ENCODE measurements around the gene TSPAN18. TPM values are rescaled to one million over a fixed set of nuclear protein-coding genes. Genes with fewer than 3 reads are reported as not detected.

Gene TSPAN18
- total RNA-seq, 1 experiment from 2014 or later: 18.3 TPM

DNA sequence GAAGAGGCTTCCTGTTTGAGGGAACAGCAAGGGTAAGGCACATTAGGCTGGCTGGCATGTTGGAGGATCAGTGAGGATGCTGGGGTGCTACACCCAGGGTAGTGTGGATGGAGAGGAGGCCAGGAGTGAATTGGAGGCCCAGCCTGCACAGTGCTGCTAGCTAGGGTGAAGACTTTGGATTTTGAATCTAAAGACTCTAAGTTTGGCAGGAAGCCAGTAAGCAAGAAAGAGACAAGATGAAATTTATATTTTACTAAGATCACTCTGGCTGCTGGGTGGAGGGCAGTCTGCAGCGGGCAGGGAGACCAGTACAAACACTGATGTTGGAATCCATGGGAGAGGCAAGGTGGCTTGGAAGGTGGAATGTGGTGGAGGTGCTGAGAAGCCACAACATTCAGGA lies 43.6 kb downstream of the TSPAN18 start:
- ChIA-PET RAD21 (ENCODE audit: low non-redundant PET in 1 of 2, low total read pairs in 2 of 2, uncharacterized antibody in 2 of 2, unreplicated experiment in 2 of 2) (no interaction called here), CTCF (interaction anchor here (1.2 kb wide), 1 partner anchor 10 kb away, joined by 3 read pairs; no protein-coding TSS in a partner anchor)
- intact Hi-C loops (cut with micrococcal nuclease): no loop called here

More for the DNA sequence above, 43.6 kb downstream of the TSPAN18 start:
- Histone ChIP-seq H3K4me2 (ENCODE audit: low read length) (no peak overlapping the region), H4K20me1 (ENCODE audit: insufficient read depth) (no peaks in the 10 kb centered on the region), H3K9me2 (ENCODE audit: insufficient read depth) (no peaks in the 10 kb centered on the region), H3K79me2 (ENCODE audit: insufficient read depth, low read length) (no peaks in the 10 kb centered on the region), H3K9ac (ENCODE audit: low read length) (no peak overlapping the region), H3K27me3 (ENCODE audit: insufficient read depth, low read length) (no peaks in the 10 kb centered on the region), H3K36me3 (ENCODE audit: control insufficient read depth in 1 of 2, insufficient read depth in 2 of 2, low read length in 2 of 2) (no peaks in the 10 kb centered on the region), H2AFZ (ENCODE audit: low read depth, low read length, poor library complexity, severe bottlenecking) (no peak overlapping the region), H3K4me1 (ENCODE audit: control insufficient read depth in 1 of 2, insufficient read depth in 2 of 2, low read length in 2 of 2) (no peaks in the 10 kb centered on the region; a peak in 1 of 4 replicates), H3K4me3 (replicated peaks in 1 of 2; ENCODE audit: low read depth in 1 of 2, low read length in 2 of 2) (no peak overlapping the region), H3K27ac (ENCODE audit: low read depth, low read length) (no peak overlapping the region), H3K9me3 (ENCODE audit: control insufficient read depth in 1 of 2, insufficient read depth in 1 of 2, low read depth in 1 of 2, low read length in 2 of 2) (no peaks in the 10 kb centered on the region)
- ATAC-seq (no peak), DNase-seq (ENCODE audit: low read depth, low spot score) (no peak)
- no TSS peak for BruUV-seq (replicated peaks)
- TF ChIP-seq JUND (IDR thresholded peaks at IDR 0.05) (no peak), CBX3 (IDR thresholded peaks at IDR 0.05; ENCODE audit: low read depth) (no peak), SP1 (IDR thresholded peaks at IDR 0.05; ENCODE audit: low read depth) (no peak), EGR1 (IDR thresholded peaks at IDR 0.05; ENCODE audit: low read depth) (no peak), ELF1 (IDR thresholded peaks at IDR 0.05; ENCODE audit: borderline replicate concordance, low read depth) (no peak), YY1 (IDR thresholded peaks at IDR 0.05; ENCODE audit: extremely low read depth, insufficient replicate concordance, low read depth, low read length) (no peak), SRF (IDR thresholded peaks at IDR 0.05; ENCODE audit: low read depth) (no peak), ZFX (IDR thresholded peaks at IDR 0.05) (no peak), CEBPB (IDR thresholded peaks at IDR 0.05; ENCODE audit: low read depth) (no peak), FOSL1 (IDR thresholded peaks at IDR 0.05; ENCODE audit: low read depth) (no peak), POLR2AphosphoS5 (IDR thresholded peaks at IDR 0.05; ENCODE audit: low read depth, low read length) (no peak), TCF7L2 (IDR thresholded peaks at IDR 0.05; ENCODE audit: borderline replicate concordance, extremely low read depth, insufficient read depth, insufficient read length) (no peak), POLR2A (IDR thresholded peaks at IDR 0.05; ENCODE audit: borderline replicate concordance, extremely low read depth, insufficient read depth, insufficient read length) (no peak), ZNF274 (IDR thresholded peaks at IDR 0.05; ENCODE audit: low read depth, low read length) (no peak)
- TF ChIP-seq, protein P1, sequence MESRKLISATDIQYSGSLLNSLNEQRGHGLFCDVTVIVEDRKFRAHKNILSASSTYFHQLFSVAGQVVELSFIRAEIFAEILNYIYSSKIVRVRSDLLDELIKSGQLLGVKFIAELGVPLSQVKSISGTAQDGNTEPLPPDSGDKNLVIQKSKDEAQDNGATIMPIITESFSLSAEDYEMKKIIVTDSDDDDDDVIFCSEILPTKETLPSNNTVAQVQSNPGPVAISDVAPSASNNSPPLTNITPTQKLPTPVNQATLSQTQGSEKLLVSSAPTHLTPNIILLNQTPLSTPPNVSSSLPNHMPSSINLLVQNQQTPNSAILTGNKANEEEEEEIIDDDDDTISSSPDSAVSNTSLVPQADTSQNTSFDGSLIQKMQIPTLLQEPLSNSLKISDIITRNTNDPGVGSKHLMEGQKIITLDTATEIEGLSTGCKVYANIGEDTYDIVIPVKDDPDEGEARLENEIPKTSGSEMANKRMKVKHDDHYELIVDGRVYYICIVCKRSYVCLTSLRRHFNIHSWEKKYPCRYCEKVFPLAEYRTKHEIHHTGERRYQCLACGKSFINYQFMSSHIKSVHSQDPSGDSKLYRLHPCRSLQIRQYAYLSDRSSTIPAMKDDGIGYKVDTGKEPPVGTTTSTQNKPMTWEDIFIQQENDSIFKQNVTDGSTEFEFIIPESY (IDR thresholded peaks at IDR 0.05; ENCODE audit: extremely low read depth, insufficient replicate concordance, low read length): no peak
- TF ChIP-seq, protein P2, sequence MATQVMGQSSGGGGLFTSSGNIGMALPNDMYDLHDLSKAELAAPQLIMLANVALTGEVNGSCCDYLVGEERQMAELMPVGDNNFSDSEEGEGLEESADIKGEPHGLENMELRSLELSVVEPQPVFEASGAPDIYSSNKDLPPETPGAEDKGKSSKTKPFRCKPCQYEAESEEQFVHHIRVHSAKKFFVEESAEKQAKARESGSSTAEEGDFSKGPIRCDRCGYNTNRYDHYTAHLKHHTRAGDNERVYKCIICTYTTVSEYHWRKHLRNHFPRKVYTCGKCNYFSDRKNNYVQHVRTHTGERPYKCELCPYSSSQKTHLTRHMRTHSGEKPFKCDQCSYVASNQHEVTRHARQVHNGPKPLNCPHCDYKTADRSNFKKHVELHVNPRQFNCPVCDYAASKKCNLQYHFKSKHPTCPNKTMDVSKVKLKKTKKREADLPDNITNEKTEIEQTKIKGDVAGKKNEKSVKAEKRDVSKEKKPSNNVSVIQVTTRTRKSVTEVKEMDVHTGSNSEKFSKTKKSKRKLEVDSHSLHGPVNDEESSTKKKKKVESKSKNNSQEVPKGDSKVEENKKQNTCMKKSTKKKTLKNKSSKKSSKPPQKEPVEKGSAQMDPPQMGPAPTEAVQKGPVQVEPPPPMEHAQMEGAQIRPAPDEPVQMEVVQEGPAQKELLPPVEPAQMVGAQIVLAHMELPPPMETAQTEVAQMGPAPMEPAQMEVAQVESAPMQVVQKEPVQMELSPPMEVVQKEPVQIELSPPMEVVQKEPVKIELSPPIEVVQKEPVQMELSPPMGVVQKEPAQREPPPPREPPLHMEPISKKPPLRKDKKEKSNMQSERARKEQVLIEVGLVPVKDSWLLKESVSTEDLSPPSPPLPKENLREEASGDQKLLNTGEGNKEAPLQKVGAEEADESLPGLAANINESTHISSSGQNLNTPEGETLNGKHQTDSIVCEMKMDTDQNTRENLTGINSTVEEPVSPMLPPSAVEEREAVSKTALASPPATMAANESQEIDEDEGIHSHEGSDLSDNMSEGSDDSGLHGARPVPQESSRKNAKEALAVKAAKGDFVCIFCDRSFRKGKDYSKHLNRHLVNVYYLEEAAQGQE (IDR thresholded peaks at IDR 0.05; ENCODE audit: low read depth): no peak
- POLR2A ChIA-PET: no interaction called here

All from HCT116 (cell line).